Measurements from ENCODE around the gene PPP2R5D.

DNA sequence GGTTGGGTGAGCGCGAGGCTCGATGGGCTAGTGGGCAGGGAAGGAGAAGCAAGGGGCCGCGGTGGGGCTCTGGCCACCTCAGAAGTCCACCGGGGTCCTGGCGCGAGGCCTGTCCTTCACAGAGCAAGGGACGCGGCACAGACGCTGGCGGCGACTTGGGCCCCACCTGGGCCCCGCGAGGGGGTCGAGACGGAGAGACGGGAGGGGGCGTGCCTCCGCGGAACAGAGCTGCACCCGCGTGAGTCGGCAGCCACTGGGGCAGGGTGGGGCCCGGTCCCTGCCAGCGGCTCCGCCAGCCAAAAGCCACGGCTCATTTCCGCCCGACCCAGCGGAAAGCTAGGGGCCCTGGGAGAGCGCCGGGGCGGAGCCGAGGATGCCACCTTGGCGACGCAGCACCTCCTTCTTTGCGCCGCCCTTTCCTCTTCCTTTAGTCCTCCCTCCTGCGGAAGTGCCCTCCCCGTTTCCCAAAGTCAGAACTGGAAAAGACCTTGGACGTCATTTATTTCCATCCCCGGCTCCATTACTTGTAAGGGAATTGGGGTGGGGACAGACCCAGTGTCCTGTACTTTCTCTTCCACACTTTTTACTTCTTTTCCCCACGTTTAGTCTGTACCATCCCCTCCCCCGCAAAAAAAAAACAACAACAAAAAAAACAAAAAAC, 69.3 kb downstream of the PPP2R5D start, which contains the start of gene CUL7:
- TF ChIP-seq, protein P1, sequence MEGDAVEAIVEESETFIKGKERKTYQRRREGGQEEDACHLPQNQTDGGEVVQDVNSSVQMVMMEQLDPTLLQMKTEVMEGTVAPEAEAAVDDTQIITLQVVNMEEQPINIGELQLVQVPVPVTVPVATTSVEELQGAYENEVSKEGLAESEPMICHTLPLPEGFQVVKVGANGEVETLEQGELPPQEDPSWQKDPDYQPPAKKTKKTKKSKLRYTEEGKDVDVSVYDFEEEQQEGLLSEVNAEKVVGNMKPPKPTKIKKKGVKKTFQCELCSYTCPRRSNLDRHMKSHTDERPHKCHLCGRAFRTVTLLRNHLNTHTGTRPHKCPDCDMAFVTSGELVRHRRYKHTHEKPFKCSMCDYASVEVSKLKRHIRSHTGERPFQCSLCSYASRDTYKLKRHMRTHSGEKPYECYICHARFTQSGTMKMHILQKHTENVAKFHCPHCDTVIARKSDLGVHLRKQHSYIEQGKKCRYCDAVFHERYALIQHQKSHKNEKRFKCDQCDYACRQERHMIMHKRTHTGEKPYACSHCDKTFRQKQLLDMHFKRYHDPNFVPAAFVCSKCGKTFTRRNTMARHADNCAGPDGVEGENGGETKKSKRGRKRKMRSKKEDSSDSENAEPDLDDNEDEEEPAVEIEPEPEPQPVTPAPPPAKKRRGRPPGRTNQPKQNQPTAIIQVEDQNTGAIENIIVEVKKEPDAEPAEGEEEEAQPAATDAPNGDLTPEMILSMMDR (IDR thresholded peaks at IDR 0.05): peak in 3 of 6 experiments; percentile 4 to 32 (median 5)
- TF ChIP-seq POLR2A (IDR thresholded peaks at IDR 0.05): peak in 1 of 4 donors; percentile 81

Measured in esophagus squamous epithelium (tissue), 4 donors.